Body of pancreas (tissue), 4 donors: Measurements from ENCODE around the gene NTN3. TPM values are rescaled to one million over a fixed set of nuclear protein-coding genes. Genes with fewer than 3 reads are reported as not detected.

ENCODE experiments used
- ATAC-seq: fragments of 150-250 bp; one replicate; pipeline ENCODE4 v1.9.1; 2016
- DNase-seq, 4 donors: peaks; one replicate each; pipeline ENCODE4 v3.0.0-alpha.2; 2019
- H3K27ac ChIP-seq, 4 donors: fragments of 200-600 bp; sonication (generic); 1 replicate in 3 of 4; 2 replicates in 1 of 4; pipeline versions ENCODE4 v1.5.1 to v1.6.1; 2016 to 2019; ENCODE audit warnings: mild to moderate bottlenecking in 1 of 4, mixed read lengths in 1 of 4, moderate library complexity in 1 of 4
- H3K27me3 ChIP-seq, 2 donors: fragments of 200-600 bp; sonication (generic); one replicate each; pipeline ENCODE4 v1.6.0; 2016; ENCODE audit warnings: mild to moderate bottlenecking in 1 of 2
- H3K36me3 ChIP-seq, 2 donors: fragments of 200-600 bp; sonication (generic); replicated peaks in 1 of 2; 2 replicates each; pipeline ENCODE4 v1.5.1; 2016; ENCODE audit warnings: low read depth in 2 of 2; ENCODE audit not compliant: insufficient read depth in 1 of 2
- H3K4me1 ChIP-seq: fragments of 200-600 bp; sonication (generic); one replicate; pipeline ENCODE4 v1.6.0; 2016
- H3K4me3 ChIP-seq, 2 donors: fragments of 200-600 bp; sonication (generic); 1 replicate in 1 of 2; 2 replicates in 1 of 2; pipeline ENCODE4 v1.5.1; 2016 to 2019
- H3K9me3 ChIP-seq, 3 donors: fragments of 200-600 bp; sonication (generic); 1 replicate in 2 of 3; 2 replicates in 1 of 3; pipeline ENCODE4 v1.5.1; 2016
- CTCF ChIP-seq, 7 experiments: fragments of 450-650 bp in 4 of 7; fragments of 200-600 bp in 3 of 7; sonication (generic) in 3 of 7; IDR thresholded peaks; one replicate each; pipeline ENCODE4 v1.5.1; 2016 to 2019; ENCODE audit warnings: antibody characterized with exemption in 7 of 7
- POLR2A ChIP-seq, 3 donors: fragments of 450-650 bp; IDR thresholded peaks; one replicate each; pipeline ENCODE4 v1.6.1; 2016; ENCODE audit warnings: antibody characterized with exemption in 3 of 3, mild to moderate bottlenecking in 2 of 3
- WGBS, 2 donors: methylation state at CpG; one replicate each; pipeline ENCODE4 v1.1.5; 2017; 5-methylcytosine and 5-hydroxymethylcytosine counted together
- intact Hi-C: fragments of 100-400 bp; cut with DNase I; formaldehyde crosslinking; loops from one replicate; pipeline ENCODE4 v1.15.1; 2023
- total RNA-seq, 2 donors: library from RNA; depleted of rRNA; stranded (reverse); fragments of >200 nt; gene quantifications; one replicate each; pipeline ENCODE4 v1.1.0, GENCODE V29; 2016

The NTN3 gene
- total RNA-seq, 2 donors from 2014 or later: not detected

GRCh38 chr16:2480948-2481347 is 9.9 kb downstream of the NTN3 start:
- Histone ChIP-seq H3K27me3 (no peaks in the 10 kb centered on the region), H3K9me3 (no peaks in the 10 kb centered on the region), H3K4me3 (no peak overlapping the region), H3K27ac (peak overlapping the region; percentile 75 to 86 (median 82)), H3K36me3 (no peaks in the 10 kb centered on the region), H3K4me1 (peaks cover 85% of the 10 kb centered on the region)
- peak; percentile 89 to 95 (median 94) for DNase-seq
- peak; percentile 12 to 53 (median 42) for TF ChIP-seq POLR2A (IDR thresholded peaks at IDR 0.05)
- no peak for TF ChIP-seq CTCF (IDR thresholded peaks at IDR 0.05)
- ATAC-seq: peak; percentile 83
- intact Hi-C loops: no loop called here
- WGBS, 2 donors: 21 to 28% methylated on average over 10 to 12 of the region's 12 CpGs

- TF ChIP-seq POLR2A (IDR thresholded peaks at IDR 0.05) (no peak), CTCF (IDR thresholded peaks at IDR 0.05) (peak in 1 of 7 experiments; percentile 8)
- Histone ChIP-seq H3K9me3 (no peaks in the 10 kb centered on the region), H3K27me3 (no peaks in the 10 kb centered on the region), H3K36me3 (no peaks in the 10 kb centered on the region), H3K27ac (peak overlapping the region; percentile 75 to 86 (median 82)), H3K4me1 (peaks cover 85% of the 10 kb centered on the region), H3K4me3 (no peak overlapping the region)
- intact Hi-C loops: no loop called here
- DNase-seq (peak in 1 of 4 donors; percentile 38), ATAC-seq (no peak)
- WGBS, 2 donors: 13 to 33% methylated on average over 4 to 7 of the region's 7 CpGs
These were observed 10.6 kb downstream of the NTN3 start for GRCh38 chr16:2481676-2482075.

GRCh38 chr16:2482249-2482648 is 11.2 kb downstream of the NTN3 start:
- TF ChIP-seq CTCF (IDR thresholded peaks at IDR 0.05): no peak
- TF ChIP-seq POLR2A (IDR thresholded peaks at IDR 0.05): no peak
- H3K27me3 ChIP-seq: no peaks in the 10 kb centered on the region
- H3K27ac ChIP-seq: peak overlapping the region; percentile 75 to 86 (median 82)
- H3K9me3 ChIP-seq: no peaks in the 10 kb centered on the region
- H3K4me1 ChIP-seq: peaks cover 85% of the 10 kb centered on the region
- H3K36me3 ChIP-seq: no peaks in the 10 kb centered on the region
- intact Hi-C loops: no loop called here
- H3K4me3 ChIP-seq: no peak overlapping the region
- DNase-seq: peak in 2 of 4 donors; percentile 45 to 61
- ATAC-seq: no peak
- WGBS, 2 donors: 44 to 46% methylated on average over 13 of the region's 13 CpGs

- TF ChIP-seq POLR2A (IDR thresholded peaks at IDR 0.05) (peak in 2 of 3 donors; percentile 30 to 41), CTCF (IDR thresholded peaks at IDR 0.05) (no peak)
- peak overlapping the region; percentile 75 to 86 (median 82) for H3K27ac ChIP-seq
- ATAC-seq (peak; percentile 35), DNase-seq (peak; percentile 48 to 77 (median 64))
- H3K9me3 ChIP-seq: no peaks in the 10 kb centered on the region
- WGBS, 2 donors: 22 to 36% methylated on average over 19 to 32 of the region's 32 CpGs
- H3K4me3 ChIP-seq: no peak overlapping the region
- no peaks in the 10 kb centered on the region for H3K27me3 ChIP-seq
- peaks cover 85% of the 10 kb centered on the region for H3K4me1 ChIP-seq
- intact Hi-C loops: no loop called here
- H3K36me3 ChIP-seq: no peaks in the 10 kb centered on the region
These were observed 11.8 kb downstream of the NTN3 start for GRCh38 chr16:2482708-2483534.
